Activated T-cell treated with anti-CD3 and anti-CD28 coated beads for 48 hours (primary cell): ENCODE measurements around the gene ZMYND11.
"Not testable (repeated sequence)": the region's sequence is repeated elsewhere in the genome, so short reads cannot be mapped to it uniquely, and the experiment has no call there.

Source experiments
- DNase-seq: peaks from one replicate; pipeline ENCODE4 v3.0.0-alpha.2; 2020; ENCODE audit warnings: low read depth

The ZMYND11 gene

DNA sequence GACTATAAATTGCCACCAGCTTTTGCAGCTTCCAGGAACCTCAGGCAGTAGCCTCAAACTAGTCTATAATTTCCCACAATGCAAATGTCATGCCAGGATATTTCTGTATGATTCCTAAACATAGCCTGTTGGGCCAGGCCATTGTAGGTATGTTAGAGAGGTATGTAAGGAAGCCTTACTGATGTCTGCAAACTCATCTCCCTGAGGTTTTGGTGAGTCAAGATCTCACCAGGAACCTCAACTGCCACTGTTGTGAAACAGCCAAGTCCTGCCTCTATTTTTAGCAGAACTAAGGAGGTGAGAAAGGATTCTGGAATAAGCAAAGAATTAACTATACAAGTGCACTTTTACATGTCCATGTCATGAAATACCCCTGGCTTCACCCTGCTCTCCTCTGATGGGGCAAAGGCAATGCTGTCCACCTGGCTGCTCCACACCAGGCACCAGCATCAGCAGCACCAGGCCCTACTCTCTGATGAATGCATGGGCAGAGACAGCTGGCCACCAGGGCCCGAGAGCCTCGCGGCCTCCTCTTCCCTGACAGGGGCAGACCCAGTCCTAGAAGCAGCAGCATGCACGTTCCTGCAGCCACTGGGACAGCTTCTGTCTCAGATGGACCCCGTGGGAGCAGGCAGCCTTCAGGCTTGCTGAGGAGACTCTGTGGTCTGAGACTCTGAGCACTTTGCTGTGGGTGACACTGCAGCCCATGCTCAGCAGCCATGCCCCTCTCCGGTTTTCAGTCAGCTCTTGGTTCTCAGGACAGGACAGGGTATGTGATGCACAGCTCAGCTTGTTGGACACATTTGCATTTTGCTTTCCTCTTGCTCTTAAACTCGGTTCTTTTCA lies 147.3 kb downstream of the ZMYND11 start:
- DNase-seq = no peak

GRCh38 chr10:283140-283479 lies 147.9 kb downstream of the ZMYND11 start:
- no peak for DNase-seq

GRCh38 chr10:283916-284356 lies 148.7 kb downstream of the ZMYND11 start:
- DNase-seq = peak; percentile 25

DNA sequence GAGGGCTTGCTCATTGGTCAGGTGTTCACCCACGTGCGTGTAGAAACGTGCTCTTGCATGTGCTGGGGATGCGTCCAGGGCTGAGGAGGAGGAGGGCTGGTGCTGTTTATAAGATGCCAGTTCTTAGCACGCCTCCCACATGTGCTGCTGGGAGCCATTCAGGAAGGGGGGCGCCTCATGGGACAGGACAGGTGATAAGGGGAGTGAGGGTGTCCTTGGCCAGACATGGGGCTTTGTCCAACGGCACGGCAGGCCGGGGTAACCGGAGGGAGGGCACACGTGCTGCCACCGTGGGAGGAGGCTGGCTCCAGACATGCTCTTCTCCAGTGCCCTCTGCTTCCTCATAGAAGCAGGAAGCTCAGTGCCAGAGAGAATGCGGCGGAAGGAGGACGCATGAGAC lies 150.0 kb downstream of the ZMYND11 start:
- no peak for DNase-seq

DNA sequence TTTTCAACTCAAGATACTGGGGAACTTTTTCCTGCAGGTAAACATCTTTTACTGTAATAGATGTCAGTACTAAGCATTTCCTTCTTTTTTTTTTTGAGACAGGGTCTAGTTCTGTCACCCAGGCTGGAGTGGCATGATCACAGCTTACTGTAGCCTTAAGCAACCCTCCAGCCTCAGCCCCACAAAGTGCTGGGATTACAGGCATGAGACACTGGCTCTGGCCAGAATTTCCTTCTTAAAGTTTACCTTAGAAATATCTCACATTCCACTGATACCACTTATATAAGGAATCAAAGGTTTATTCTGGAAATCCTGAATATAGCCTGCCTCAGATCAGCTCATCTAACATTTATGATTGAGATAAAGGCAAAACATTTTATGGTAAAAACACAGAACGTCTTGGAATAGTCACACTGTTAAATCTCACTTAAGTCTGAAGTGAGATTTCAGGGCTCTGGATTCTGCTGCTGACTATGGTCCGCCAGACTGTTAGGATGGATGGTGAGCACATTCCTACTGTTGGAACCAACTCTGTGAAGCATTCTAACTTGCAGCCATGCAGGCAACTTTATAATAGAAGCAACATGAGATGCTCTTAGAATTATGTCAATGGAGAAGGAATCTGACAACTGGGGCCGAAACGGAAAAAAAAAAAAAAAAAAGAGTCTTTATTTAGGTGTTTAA lies 151.9 kb downstream of the ZMYND11 start:
- DNase-seq = no peak

DNA sequence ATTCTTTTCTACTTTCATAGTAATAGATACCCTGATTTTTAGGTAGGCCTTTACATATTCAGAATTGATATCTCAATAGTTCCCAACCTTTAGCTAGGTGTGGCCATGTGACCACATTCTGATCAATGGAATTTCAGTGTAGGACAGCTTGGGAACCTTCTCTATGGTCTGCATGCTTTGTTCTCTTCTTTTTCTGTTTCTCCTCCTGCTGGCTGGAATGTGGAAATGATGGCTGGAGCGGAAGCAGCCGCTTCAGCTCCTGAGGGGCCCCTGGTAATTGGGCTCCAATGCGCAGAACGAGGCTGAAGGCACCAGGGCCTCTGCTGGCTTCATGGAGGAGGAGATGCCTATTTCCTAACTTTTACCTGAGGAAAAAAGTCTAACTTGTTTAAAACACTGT lies 152.6 kb downstream of the ZMYND11 start:
- DNase-seq = no peak

- DNase-seq = no peak
Measured at GRCh38 chr10:288316-289200, 153.3 kb downstream of the ZMYND11 start.

DNA sequence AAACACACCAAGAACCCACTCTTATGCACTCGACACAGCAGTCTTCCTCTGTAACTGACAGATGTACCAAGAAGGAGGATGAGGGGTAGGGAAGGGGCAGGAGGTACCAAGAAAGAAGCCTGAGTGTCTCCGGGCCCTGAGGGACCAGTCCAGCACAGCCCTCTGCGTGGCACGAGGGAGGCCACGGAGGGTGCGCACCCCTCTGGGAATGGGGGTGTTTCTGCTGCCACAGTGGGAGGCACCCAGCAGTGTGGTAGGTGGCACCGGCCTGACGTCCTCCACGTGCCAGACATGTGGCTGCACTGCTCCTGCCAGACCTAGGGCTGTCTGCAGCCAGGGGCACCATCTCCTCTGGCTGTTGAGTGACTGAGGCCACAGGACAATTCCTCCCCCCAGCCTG lies 154.3 kb downstream of the ZMYND11 start:
- no peak for DNase-seq

- DNase-seq = no peak
Measured at GRCh38 chr10:290026-290725, 154.9 kb downstream of the ZMYND11 start.

- DNase-seq = no peak
Measured at GRCh38 chr10:293636-294035, 158.4 kb downstream of the ZMYND11 start.

DNA sequence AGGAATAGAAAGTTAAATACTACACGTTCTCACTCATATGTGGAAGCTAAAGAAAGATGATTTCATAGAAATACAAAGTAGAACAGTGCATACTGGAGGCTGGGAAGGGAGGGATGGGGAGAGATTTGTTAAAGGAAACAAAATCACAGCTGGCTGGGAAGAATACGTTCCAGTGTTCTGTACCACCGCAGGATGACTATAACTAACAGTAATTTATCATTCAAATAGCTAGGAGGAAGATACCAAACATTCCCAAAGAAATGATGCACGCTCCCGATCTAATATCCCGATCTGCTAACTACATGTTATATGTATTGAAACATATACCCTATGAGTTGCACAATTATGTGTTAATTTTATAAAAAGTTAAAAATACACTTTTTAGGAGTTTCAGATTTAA lies 162.3 kb downstream of the ZMYND11 start:
- no peak for DNase-seq

DNA sequence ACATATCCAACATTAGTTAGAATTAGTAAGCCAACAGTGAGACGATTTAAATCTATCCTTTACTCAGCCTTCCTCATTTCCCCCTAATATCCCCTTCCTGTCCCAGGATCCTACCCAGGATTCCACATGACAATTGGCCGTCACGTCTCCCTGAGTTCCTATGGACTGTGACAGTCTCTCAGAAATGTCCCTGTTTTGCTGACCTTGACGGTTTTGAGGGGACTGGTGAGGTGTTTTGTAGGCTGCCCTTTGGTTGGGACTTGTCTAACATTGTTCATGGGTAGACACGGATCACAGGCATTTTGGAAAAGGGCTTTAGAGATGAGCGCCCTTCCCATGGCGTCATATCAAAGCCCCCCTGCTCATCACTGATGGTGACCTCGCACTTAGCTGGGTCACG lies 162.8 kb downstream of the ZMYND11 start:
- DNase-seq = no peak

DNA sequence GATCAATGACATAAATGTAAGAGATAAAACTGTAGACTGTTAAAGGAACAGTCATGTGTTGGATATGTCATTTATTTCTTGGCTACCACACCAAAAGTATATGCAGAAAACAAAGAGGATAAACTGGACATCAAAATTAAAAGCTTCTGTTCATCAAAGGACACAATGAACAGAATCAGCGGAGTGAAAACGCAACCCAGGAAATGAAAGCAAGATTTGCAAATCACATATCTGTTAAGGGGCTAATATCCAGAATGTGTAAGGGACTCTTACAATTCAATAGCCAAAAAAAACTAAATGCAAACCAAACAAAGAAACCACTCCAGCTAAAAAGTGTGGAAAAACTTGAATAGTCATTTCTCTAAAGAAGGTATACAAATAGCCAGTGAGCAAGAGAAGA lies 164.3 kb downstream of the ZMYND11 start:
- no peak for DNase-seq

GRCh38 chr10:299969-300368 lies 164.7 kb downstream of the ZMYND11 start:
- DNase-seq = no peak

DNA sequence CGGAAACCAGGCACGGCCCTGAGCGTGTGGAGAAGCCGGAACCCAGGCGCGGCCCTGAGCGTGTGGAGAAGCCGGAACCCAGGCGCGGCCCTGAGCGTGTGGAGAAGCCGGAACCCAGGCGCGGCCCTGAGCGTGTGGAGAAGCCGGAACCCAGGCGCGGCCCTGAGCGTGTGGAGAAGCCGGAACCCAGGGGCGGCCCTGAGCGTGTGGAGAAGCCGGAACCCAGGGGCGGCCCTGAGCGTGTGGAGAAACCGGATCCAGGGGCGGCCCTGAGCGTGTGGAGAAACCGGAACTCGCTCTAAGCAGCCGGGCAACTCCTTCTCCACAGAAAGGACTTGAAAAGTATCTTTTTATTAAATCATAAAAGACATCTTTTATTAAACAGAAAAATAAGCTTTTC lies 165.3 kb downstream of the ZMYND11 start:
- DNase-seq = not testable (repeated sequence)

DNA sequence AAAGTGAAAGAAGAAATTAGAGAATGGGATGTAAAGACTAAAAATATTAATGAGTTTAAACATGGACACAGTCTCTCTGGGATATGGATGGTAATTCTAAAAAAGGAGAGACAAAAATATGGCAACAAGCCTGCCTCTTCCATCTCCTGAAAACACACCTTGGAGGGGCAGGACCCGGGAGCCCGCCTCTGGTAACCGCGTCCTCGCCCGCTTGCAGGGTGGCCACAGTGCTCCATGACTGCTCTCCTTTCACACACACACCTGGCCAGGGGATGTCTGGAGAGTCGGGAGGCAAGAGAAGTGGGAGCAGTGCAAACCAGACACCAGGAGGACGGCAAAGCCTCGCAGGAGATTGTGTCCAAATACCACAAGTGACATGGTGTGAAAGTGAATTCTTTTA lies 166.3 kb downstream of the ZMYND11 start:
- DNase-seq = no peak
